Testis (tissue), 5 donors: ENCODE data around the gene TIAM2. TPM values are rescaled to one million over a fixed set of nuclear protein-coding genes. Genes with fewer than 3 reads are reported as not detected.

Experiments used
- DNase-seq: peaks from one replicate; pipeline ENCODE4 v3.0.0-alpha.2; 2019
- H3K27ac ChIP-seq, 2 donors: fragments of 200-600 bp; sonication (generic); one replicate each; pipeline ENCODE4 v1.5.1; 2019
- H3K27me3 ChIP-seq: fragments of 200-600 bp; sonication (generic); one replicate; pipeline ENCODE4 v1.5.1; 2019
- H3K36me3 ChIP-seq: fragments of 200-600 bp; sonication (generic); one replicate; pipeline ENCODE4 v1.5.1; 2017; ENCODE audit warnings: low read depth; ENCODE audit errors: missing control alignments
- H3K4me1 ChIP-seq: fragments of 200-600 bp; sonication (generic); one replicate; pipeline ENCODE4 v1.5.1; 2019
- H3K4me3 ChIP-seq, 2 donors: fragments of 200-600 bp; sonication (generic); one replicate each; pipeline ENCODE4 v1.5.1; 2017 to 2019
- H3K9me3 ChIP-seq: fragments of 200-600 bp; sonication (generic); one replicate; pipeline ENCODE4 v1.5.1; 2017
- POLR2A ChIP-seq: fragments of 450-650 bp; IDR thresholded peaks from one replicate; pipeline ENCODE4 v1.6.1; 2017; ENCODE audit warnings: antibody characterized with exemption, mild to moderate bottlenecking, moderate library complexity
- WGBS, 2 donors: methylation state at CpG; one replicate each; pipeline ENCODE4 v1.1.5; 2018; 5-methylcytosine and 5-hydroxymethylcytosine counted together
- intact Hi-C: fragments of 100-400 bp; cut with DNase I; formaldehyde crosslinking; loops from one replicate; pipeline ENCODE4 v1.15.1; 2023; ENCODE audit warnings: low total_unique reads
- long read RNA-seq, 2 donors: transcript quantifications; one replicate each; lab custom pipeline, GENCODE V29; 2026
- polyA plus RNA-seq: library from polyadenylated mRNA; stranded (reverse); fragments of 350-450 nt; fragmentation: Illumina TruSeq; extraction: RNeasy Lipid Tissue Mini Kit (QIAGEN cat#74804); gene quantifications from one replicate; pipeline ENCODE4 v1.2.3, GENCODE V29; 2014; ENCODE audit warnings: low read depth, low replicate concordance; ENCODE audit not compliant: insufficient read depth
- total RNA-seq, 2 donors: library from RNA; depleted of rRNA; stranded (reverse); fragments of >200 nt; gene quantifications; one replicate each; pipeline ENCODE4 v1.2.3, GENCODE V29; 2016
- TF ChIP-seq, protein P1 (sequence below), 3 experiments: fragments of 450-650 bp in 2 of 3; fragments of 200-600 bp in 1 of 3; sonication (generic) in 1 of 3; IDR thresholded peaks; one replicate each; pipeline ENCODE4 v1.5.1; 2016 to 2019; ENCODE audit warnings: antibody characterized with exemption in 3 of 3, mild to moderate bottlenecking in 2 of 3, moderate library complexity in 1 of 3

Gene TIAM2
- total RNA-seq (10 to 100 TPM; 22.7 to 38.0 TPM), polyA plus RNA-seq (43.8 TPM)
- long read RNA-seq, donor 1, partial matches to known transcripts: 38 of 39 reads
- long read RNA-seq, donor 1, other reads (novel, unspliced or antisense): 0 of 39 reads
- long read RNA-seq, donor 2, partial matches to known transcripts: 0 of 2 reads
- long read RNA-seq, donor 2, other reads (novel, unspliced or antisense): 0 of 2 reads

- H3K27ac ChIP-seq: no peak within 1 kb of the TSS
- peak; percentile 30 for DNase-seq
- peak within 1 kb of the TSS; percentile 44 to 62 for H3K4me3 ChIP-seq
- 1% methylated on average over 63 of the region's 102 CpGs; no CpG with 5 or more reads in 1 of the 2 donors for WGBS, 2 donors
- H3K36me3 ChIP-seq: no peaks in the 10 kb centered on the region
- no peaks in the 10 kb centered on the region for H3K9me3 ChIP-seq
- intact Hi-C loops: no loop called here
- no peaks in the 10 kb centered on the region for H3K27me3 ChIP-seq
- TF ChIP-seq, protein P1, sequence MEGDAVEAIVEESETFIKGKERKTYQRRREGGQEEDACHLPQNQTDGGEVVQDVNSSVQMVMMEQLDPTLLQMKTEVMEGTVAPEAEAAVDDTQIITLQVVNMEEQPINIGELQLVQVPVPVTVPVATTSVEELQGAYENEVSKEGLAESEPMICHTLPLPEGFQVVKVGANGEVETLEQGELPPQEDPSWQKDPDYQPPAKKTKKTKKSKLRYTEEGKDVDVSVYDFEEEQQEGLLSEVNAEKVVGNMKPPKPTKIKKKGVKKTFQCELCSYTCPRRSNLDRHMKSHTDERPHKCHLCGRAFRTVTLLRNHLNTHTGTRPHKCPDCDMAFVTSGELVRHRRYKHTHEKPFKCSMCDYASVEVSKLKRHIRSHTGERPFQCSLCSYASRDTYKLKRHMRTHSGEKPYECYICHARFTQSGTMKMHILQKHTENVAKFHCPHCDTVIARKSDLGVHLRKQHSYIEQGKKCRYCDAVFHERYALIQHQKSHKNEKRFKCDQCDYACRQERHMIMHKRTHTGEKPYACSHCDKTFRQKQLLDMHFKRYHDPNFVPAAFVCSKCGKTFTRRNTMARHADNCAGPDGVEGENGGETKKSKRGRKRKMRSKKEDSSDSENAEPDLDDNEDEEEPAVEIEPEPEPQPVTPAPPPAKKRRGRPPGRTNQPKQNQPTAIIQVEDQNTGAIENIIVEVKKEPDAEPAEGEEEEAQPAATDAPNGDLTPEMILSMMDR (IDR thresholded peaks at IDR 0.05): no peak
- TF ChIP-seq POLR2A: no peak
- H3K4me1 ChIP-seq: no peaks in the 10 kb centered on the region
These were observed at the start of gene TIAM2 for GRCh38 chr6:154995254-154996015. TIAM2 (plus strand) TSS chr6:154995315; CDS start chr6:155129224, 133,909 bp downstream.

DNA sequence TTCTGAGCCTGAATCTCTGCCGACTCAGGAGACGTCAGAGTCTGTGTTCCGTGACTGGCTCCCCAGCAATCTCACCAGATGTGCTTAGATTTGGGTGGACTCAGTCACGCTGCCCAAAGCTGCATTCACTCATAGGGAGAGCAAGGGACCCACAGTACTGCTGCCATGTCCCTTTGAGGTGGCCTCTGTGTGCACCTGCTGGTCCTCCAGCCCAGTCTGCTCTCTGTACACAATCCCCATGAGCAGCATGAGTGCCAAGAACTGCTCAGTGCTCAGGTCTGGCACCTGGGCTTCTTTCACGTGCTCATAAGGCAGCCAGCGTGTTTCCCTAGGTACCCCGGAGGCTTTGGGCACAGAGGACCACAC lies 44.2 kb upstream of the TIAM2 start:
- TF ChIP-seq, protein P1 (IDR thresholded peaks at IDR 0.05): no peak
- no peak for TF ChIP-seq POLR2A
- no peaks in the 10 kb centered on the region for H3K9me3 ChIP-seq

DNA sequence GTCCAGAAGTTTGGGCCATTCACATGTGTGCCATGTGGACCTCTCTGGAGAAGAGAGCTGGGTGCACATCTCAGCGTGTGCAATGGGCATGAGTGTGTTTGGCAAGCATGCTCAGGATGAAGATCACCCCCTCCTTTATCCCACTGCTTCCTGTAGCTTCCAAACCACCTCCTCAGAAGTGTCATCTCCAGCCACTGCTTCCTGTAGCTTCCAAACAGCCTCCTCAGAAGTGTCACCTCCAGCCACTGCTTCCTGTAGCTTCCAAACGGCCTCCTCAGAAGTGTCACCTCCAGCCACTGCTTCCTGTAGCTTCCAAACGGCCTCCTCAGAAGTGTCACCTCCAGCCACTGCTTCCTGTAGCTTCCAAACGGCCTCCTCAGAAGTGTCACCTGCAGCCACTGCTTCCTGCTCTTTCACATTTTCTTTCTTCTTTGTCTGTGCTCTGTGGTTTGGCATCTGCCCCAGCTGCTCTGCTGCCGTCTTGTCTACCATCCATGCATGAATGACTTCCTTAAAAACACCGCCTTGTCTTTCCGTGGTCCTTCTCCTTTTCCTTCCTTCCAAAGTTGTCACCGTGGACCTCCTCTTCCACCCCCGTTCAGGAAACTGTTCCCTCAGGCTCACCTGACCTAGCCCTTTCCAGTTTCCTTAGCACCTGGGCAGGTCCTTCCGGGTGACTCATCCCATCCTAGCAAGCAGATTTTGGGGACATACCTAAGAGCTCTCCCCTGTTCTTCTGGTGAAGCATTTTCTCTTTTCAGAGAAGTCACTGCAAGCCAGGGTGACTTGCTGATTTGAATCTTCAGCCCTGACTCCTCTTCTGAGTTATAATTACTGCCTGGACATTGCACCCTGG lies 43.5 kb upstream of the TIAM2 start:
- Histone ChIP-seq H3K9me3 (no peaks in the 10 kb centered on the region), H3K27ac (no peak overlapping the region), H3K36me3 (no peaks in the 10 kb centered on the region), H3K4me3 (no peak overlapping the region), H3K27me3 (no peaks in the 10 kb centered on the region), H3K4me1 (no peaks in the 10 kb centered on the region)
- no peak for DNase-seq
- WGBS, 2 donors: 75 to 81% methylated on average over 10 of the region's 10 CpGs
- TF ChIP-seq, protein P1 (IDR thresholded peaks at IDR 0.05): no peak
- no peak for TF ChIP-seq POLR2A
- intact Hi-C loops: no loop called here

More for the DNA sequence above, 44.2 kb upstream of the TIAM2 start:
- Histone ChIP-seq H3K27me3 (no peaks in the 10 kb centered on the region), H3K27ac (no peak overlapping the region), H3K4me3 (no peak overlapping the region), H3K4me1 (no peaks in the 10 kb centered on the region), H3K36me3 (no peaks in the 10 kb centered on the region)
- no peak for DNase-seq
- 95 to 96% methylated on average over 3 to 7 of the region's 7 CpGs for WGBS, 2 donors
- intact Hi-C loops: no loop called here

- H3K36me3 ChIP-seq: no peaks in the 10 kb centered on the region
- no peak for TF ChIP-seq POLR2A
- TF ChIP-seq, protein P1 (IDR thresholded peaks at IDR 0.05): no peak
- DNase-seq: no peak
- intact Hi-C loops: no loop called here
- H3K27me3 ChIP-seq: no peaks in the 10 kb centered on the region
- WGBS, 2 donors: 94 to 95% methylated on average over 11 of the region's 11 CpGs
- no peaks in the 10 kb centered on the region for H3K9me3 ChIP-seq
- H3K27ac ChIP-seq: no peak overlapping the region
- no peaks in the 10 kb centered on the region for H3K4me1 ChIP-seq
- no peak overlapping the region for H3K4me3 ChIP-seq
These were observed 41.5 kb upstream of the TIAM2 start for GRCh38 chr6:154953644-154954043.
